ENCODE data around the gene RRAD. TPM values are rescaled to one million over a fixed set of nuclear protein-coding genes. Genes with fewer than 3 reads are reported as not detected.

Gene RRAD, protein sequence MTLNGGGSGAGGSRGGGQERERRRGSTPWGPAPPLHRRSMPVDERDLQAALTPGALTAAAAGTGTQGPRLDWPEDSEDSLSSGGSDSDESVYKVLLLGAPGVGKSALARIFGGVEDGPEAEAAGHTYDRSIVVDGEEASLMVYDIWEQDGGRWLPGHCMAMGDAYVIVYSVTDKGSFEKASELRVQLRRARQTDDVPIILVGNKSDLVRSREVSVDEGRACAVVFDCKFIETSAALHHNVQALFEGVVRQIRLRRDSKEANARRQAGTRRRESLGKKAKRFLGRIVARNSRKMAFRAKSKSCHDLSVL
- total RNA-seq: 11.0 and 25.8 TPM in 2 replicates

DNA sequence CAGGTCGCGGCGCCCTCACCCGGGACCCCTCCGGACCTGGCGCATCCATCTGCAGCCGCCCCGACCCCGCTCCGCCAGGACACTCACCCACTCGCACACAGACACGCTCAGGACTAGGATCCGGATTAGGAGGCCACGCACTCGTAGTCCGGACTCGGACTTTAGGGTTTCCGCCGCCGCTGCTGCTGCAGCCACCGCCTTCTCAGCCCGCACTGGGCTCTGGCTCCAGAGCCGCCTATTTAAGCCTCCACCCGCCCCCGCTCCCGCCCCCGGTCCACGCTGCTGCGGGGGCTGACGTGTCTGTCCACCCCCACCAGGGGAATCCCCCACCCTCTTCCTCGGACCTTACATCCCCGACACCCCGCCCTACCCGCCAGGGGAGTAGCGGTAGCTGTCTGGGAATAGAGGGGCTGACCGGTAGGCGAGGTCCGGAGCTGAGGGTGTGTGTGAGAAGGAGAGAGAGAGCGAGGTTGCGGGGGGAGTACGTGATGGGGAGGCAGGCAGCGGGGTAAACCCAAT is at the start of gene RRAD:
Gene RRAD (minus strand): TSS at position 214 of the 519 bp plus-strand sequence. CDS start 356 bp downstream, outside the sequence.

DNA sequence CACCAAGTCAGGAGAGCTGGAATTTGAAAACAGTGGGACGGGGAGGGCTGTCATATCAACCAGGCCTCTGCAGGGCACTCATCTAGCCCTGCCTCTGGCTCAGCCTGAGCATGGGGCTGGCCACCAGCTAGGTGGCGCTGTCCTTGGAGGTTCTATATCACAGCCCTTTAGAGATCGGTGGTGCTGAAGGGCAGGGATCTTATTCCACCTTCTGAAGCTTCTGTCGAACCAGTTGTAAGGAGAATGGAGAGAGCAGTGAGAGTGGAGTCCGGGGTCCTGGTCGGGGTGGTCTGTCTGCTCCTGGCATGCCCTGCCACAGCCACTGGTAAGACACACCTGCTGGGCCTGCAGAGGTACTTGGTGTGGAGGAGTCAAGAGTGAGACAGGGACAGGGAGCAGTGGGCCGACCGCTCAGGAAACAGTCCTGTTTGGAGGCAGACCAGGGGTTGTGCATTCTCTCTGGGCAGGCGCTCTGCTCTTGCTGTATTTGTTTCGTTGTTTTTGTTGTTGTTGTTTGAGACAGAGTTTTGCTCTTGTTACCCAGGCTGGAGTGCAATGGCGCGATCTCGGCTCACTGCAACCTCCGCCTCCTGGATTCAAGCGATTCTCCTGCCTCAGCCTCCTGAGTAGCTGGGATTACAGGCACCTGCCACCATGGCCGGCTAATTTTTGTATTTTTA is 35.9 kb upstream of the RRAD start, which contains the start of gene CES3:
Gene CES3 (plus strand): TSS at position 202 of the 680 bp plus-strand sequence. CDS start 42 bp downstream, at position 244.

DNA sequence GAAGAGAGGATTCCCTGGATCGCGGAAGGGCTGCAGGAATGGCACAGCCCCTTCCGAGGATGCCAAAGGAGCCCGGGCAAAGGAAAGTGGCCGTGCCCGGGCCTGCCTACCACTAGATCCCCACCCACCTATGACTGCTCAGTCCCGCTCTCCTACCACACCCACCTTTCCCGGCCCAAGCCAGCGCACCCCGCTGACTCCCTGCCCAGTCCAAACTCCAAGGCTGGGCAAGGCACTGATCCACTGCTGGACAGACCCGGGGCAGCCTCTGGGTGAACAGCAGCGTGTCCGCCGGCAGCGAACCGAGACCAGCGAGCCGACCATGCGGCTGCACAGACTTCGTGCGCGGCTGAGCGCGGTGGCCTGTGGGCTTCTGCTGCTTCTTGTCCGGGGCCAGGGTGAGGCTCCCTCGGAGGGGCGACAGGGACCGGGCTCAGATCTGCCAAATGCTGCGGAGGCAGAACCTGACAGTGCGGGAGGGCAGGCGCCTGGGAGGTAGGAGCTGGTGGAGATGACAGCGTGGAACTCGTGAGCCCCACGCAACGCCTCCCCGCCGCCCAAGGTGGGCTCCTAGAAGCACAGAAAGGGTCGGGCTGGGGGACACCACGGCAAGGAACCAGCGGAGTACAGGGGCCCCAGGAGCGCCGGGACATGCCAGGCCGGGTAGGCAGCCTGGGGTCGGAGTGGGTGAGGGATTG is 10.1 kb upstream of the RRAD start, which contains the start of gene CES2:
Gene CES2 (plus strand): TSS at position 203 of the 698 bp plus-strand sequence. CDS start 120 bp downstream, at position 323.

DNA sequence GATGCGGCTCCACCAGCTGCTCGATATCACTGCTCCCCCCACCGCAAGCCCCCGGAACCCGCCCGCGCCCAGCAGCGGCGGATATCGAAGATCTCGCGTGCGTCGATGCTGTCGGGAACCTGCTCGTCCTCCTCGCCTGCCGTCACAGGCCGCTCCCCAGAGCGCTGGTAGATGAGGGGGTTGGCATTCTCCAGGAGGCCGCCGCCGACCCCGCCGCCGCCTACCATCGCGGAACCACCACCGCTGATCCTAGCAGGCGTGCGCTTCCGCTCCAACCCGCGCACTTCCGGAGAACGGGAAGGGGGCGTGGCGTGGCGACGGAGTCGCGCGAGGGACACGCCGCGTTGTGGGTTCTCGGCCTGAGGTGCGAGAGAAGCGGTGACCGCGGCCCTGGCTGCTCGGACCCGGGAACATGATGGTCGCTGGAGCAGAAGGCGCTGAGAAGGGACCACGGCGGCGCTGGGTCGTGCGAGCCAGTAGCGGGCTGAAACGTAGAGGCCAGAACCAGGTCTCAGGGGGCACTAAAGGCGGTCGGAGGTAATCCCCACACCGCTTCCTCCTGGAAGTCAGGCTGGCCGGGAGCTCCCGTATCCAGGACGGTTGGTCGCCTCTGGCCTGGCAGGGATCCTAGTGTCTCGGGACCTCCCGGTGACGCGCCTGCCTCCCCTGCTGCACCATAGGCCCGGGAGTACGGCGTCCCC is 9.0 kb upstream of the RRAD start, which contains the start of gene CIAO2B:
Gene CIAO2B (minus strand): TSS at position 265 of the 701 bp plus-strand sequence. CDS start 38 bp downstream, at position 227.

DNA sequence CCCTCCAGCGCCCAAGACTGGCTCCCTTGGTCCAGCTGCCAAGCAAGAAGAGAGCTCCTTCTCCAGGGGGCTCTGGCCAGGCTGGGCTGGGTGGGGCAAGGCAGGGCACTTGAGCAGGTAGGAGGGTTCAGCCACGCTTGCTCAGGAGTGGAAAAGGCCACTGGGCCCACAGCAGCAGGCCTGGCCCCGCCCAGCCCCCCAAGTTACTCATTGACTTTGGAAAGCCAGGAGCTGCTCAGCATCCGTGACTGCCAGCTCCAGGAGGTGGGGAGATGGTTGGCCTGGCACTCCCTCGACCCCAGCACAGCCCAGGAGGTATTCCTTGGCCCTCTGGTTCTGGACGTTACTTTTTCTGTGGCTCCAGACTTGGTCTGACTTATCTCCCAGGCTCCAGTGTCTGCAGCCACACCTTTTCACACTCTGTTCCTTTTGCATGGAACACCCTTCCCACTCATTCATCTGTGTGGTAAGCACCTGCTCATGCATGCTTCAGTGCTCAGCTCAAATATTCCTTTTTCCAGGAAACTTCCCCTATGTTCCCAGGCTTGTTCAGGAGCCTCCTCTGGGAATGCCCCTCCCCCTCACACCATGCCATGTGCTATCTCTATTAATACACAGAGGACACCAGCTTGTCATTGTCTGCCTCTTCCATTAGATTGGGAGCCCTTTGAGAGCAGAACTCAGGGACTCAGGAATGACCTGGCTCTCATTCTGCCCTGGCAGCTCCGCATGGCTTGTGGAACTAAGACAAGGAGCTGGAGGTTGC is 6.3 kb downstream of the RRAD start, which contains the start of gene CDH16:
Gene CDH16 (minus strand): TSS at position 83 of the 766 bp plus-strand sequence. CDS start 820 bp downstream, outside the sequence.

DNA sequence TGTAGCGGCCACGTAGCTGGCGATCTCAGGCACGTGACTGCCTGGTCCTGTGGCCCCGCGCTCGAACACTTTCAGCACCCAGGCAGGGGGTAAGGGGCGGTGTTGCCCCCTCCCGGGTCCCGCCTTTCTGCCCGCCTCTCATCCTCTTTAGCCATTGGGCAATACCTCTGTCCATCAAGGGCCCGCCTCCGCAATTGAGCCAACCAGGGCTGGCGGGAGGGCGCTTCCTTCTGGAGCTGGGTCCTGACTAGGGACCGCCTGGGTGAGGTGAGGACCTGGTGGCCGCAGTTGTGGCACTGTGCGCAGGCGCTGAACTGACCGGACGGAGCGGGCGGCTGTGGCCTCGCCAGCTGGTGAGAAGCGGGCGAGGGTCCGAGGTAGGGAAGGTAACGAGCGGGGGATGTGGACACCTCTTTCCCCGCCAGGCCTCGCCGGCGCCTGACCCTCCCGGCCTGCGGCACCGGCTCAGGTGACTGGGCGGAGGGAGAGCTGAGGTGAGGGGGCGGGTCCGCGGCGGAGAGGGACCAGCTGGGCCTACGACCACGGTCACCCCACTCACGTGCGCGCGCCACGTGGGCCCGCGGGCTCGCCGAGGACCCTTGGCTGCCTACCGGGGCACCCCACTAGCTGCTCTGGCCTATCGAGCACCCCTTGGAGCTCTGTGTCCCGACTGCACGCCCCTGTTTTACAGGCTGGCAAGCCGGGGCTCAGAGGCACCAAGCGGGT is 44.9 kb downstream of the RRAD start, which contains the start of gene PDP2:
Gene PDP2 (plus strand): TSS at position 228 of the 726 bp plus-strand sequence. CDS start 3,770 bp downstream, outside the sequence.

Other genes starting within 250 kb of the RRAD start
- 12.0 and 17.8 TPM in 2 replicates for gene CMTM4, start 228.8 kb downstream of the RRAD start, total RNA-seq
- gene DYNC1LI2, start 173.9 kb downstream of the RRAD start, total RNA-seq: 132 and 146 TPM in 2 replicates
- gene TERB1, start 124.0 kb downstream of the RRAD start, total RNA-seq: 0.14 TPM in 1 of 2 replicates, not detected in the other
- 31.5 and 70.3 TPM in 2 replicates for gene NAE1, start 94.6 kb downstream of the RRAD start, total RNA-seq
- not detected in 2 replicates for gene CA7, start 81.1 kb downstream of the RRAD start, total RNA-seq
- 20.1 and 25.2 TPM in 2 replicates for gene PDP2, start 45.0 kb downstream of the RRAD start, total RNA-seq
- gene CDH16, start 6.7 kb downstream of the RRAD start, total RNA-seq: not detected in 2 replicates
- 149 and 154 TPM in 2 replicates for gene CIAO2B, start 8.9 kb upstream of the RRAD start, total RNA-seq
- gene CES2, start 10.0 kb upstream of the RRAD start, total RNA-seq: 38.7 and 46.4 TPM in 2 replicates
- 0.22 TPM in 1 of 2 replicates, not detected in the other for gene CES3, start 35.7 kb upstream of the RRAD start, total RNA-seq
- gene CES4A, start 63.1 kb upstream of the RRAD start, total RNA-seq: 2.7 and 2.8 TPM in 2 replicates
- gene CBFB, start 103.6 kb upstream of the RRAD start, total RNA-seq: 88.4 and 124 TPM in 2 replicates
- 14.0 and 21.0 TPM in 2 replicates for gene PHAF1, start 184.4 kb upstream of the RRAD start, total RNA-seq
- 57.3 and 63.7 TPM in 2 replicates for gene B3GNT9, start 225.5 kb upstream of the RRAD start, total RNA-seq
- gene TRADD, start 234.4 kb upstream of the RRAD start, total RNA-seq: 19.8 and 24.3 TPM in 2 replicates
- gene FBXL8, start 234.4 kb upstream of the RRAD start, total RNA-seq: 9.6 and 12.7 TPM in 2 replicates
- gene HSF4, start 239.2 kb upstream of the RRAD start, total RNA-seq: 2.4 and 9.4 TPM in 2 replicates
- 13.6 and 15.6 TPM in 2 replicates for gene NOL3, start 245.0 kb upstream of the RRAD start, total RNA-seq

Data from placental pericyte (primary cell).